Posterior cingulate gyrus (tissue), 11 donors: ENCODE results near the gene DDIAS.
"Not testable (repeated sequence)": the region's sequence is repeated elsewhere in the genome, so short reads cannot be mapped to it uniquely, and the experiment has no call there.

ENCODE experiments used
- DNase-seq, 10 donors: peaks; one replicate each; pipeline versions ENCODE4 v3.0.0 to v3.0.0-alpha.2; 2020 to 2021; ENCODE audit warnings: mixed read lengths in 3 of 10
- intact Hi-C: fragments of 100-400 bp; cut with DNase I; formaldehyde crosslinking; loops from one replicate; pipeline ENCODE4 v1.15.1; 2023

The DDIAS gene

DNA sequence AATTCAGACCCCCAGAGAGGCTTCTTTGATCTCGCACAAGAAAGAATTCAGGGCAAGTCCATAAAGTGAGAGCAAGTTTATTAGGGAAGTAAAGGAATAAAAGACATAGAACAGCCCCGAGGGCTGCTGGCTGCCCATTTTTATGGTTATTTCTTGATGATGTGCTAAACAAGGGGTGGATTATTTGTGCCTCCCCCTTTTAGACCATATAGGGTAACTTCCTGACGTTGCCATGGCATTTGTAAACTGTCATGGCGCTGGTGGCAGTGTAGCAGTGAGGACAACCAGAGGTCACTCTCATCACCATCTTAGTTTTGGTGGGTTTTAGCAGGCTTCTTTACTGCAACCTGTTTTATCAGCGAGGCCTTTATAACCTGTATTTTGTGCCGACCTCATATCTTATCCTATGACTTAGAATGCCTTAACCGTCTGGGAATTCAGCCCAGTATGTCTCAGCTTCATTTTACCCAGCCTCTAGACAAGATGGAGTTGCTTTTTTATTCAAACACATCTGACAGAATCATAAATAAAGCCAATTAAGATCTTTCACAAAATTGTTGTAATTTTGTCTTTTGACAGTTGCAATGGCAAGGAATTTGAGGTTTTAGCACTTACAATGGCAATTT, 7.6 kb downstream of the DDIAS start:
- no peak for DNase-seq
- intact Hi-C loops, result loop anchor here (5.0 to 10.0 kb wide), 3 partner anchors 163 to 908 kb away; partner anchors contain the start of genes CCDC90B and RAB30

DNA sequence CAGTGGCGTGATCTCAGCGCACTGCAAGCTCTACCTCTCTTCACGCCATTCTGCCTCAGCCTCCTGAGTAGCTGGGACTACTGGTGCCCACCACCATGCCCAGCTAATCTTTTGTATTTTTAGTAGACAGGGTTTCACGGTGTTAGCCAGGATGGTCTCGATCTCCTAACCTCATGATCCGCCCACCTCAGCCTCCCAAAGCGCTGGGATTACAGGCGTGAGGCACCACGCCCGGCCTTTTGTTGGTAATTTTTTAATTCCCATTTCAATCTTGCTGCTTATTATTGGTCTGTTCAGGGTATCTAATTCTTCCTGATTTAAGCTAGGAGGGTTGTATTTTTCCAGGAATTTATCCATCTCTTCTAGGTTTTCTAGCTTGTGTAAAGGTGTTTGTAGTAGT, 18.2 kb downstream of the DDIAS start:
- intact Hi-C loops, result not testable (repeated sequence)
- peak in 1 of 10 donors; percentile 43 for DNase-seq

DNA sequence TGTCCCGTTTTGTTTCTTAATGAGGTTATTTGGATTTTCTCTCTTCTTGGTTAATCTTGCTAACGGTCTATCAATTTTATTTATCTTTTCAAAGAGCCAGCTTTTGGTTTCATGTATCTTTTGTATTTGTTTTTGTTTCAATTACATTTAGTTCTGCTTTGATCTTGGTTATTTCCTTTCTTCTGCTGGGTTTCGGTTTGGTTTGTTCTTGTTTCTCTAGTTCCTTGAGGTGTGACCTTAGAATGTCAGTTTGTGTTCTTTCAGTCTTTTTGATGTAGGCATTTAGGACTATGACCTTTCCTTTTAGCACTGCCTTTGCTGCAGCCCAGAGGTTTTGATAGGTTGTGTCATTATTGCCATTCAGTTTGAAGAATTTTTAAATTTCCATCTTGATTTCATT, 18.7 kb downstream of the DDIAS start:
- intact Hi-C loops, DNase-seq: not testable (repeated sequence)

DNA sequence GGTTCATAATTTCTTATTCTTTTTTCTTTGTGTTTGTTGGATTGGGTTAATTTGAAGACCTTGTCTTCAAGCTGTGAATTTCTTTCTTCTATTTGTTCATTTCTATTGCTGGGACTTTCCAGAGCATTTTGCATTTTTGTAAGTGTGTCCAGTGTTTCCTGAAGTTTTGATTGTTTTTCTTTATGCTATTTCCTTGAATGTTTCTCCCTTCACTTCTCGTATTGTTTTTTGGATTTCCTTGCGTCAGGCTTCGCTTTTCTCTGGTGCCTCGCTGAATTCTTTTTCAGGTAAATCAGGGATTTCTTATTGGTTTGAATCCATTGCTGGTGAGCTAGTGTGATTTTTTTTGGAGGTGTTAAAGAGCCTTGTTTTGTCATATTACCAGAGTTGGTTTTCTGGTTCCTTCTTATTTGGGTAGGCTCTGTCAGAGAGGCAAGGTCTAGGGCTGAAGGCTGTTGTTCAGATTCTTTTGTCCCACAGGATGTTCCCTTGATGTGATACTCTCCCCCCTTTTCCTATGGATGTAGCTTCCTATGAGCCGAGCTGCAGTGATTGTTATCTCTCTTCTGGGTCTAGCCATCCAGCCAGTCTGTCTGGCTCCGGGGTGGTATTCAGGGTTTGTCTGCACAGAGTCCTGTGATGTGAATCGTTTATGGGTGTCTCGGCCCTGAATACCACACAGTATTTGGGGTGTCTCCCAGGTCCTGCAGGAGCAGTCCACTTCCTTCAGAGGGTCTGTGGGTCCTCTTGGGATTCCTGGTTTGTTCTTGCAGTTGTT, 21.0 kb downstream of the DDIAS start:
- intact Hi-C loops, DNase-seq: not testable (repeated sequence)

DNA sequence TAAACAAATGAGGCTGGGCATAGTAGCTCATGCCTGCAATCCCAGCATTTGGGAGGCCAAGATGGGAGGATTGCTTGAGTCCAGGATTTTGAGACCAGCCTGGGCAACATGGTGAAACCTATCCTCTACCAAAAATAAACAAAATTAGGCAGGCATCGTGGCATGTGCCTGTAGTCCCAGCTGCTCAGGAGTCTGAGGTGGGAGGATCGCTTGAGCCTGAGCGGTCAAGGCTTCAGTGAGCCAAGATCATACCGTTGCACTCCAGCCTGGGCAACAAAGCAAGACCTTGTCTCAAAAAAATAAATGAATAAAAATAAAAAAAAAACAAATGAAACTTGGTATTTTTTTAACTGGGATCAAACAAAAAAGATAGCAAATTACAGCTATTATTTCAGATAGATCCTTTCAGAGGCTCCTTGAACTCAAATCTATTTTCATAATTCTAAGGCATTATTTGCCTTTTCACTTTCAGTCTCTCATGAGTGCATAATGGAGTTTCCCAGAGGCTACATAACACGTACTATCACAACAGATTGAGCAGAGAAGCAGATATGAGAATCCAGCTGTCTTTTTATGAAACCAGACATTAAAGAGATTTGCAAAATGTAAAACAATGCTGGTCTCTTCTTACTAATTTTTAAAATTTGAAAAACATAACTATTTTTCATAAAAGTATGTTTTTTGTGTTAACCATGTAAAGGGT, 23.1 kb downstream of the DDIAS start:
- intact Hi-C loops, result no loop called here
- peak in 1 of 10 donors; percentile 51 for DNase-seq

DNA sequence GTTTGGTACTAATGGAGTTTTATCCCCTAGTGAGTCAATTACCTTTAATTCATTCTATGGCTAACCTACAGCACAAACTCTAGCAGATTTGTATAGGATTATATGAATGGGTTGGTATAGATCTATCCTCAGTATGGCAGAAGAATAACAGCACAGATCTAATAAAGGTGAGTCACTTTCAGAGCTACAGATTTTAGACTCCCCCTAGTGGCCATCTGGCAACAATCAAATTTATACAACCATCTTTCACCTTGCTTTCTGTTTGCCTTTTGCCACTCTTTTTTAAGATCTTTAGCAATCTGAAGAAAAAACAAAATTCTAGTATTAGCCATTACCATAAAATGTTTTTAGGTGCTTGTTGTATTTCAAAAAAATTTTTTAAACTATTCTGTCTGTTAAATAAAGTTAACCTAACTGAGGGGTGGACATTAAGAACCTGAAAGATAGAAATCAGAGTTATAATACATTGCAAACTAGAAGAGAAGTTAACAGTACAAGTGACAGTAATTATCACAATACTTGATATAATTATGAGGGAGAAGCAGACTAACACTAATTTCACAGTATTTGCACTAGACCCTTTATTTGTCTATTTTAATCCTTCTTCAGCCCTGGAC, 25.8 kb downstream of the DDIAS start:
- DNase-seq, result no peak
- intact Hi-C loops, result loop anchor here (2.0 kb wide), 2 partner anchors 75 to 143 kb away; partner anchors contain the start of gene RAB30

DNA sequence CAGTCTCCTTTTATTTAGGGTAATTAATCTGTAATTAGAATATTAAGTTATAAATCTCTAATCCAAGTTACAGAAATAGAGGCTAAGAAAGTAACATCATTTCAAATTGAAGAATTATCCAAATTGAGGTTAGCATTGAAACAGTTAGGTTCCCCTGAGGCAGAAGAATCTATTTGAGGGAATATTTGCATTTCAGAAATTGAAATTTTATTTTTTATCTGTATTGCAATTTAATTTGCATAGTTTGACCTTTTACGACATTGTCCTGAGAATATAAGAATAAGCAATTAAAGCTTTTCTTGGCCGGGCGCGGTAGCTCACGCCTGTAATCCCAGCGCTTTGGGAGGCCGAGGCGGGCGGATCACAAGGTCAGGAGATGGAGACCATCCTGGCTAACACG, 27.6 kb downstream of the DDIAS start:
- no peak for DNase-seq
- intact Hi-C loops, result no loop called here

DNA sequence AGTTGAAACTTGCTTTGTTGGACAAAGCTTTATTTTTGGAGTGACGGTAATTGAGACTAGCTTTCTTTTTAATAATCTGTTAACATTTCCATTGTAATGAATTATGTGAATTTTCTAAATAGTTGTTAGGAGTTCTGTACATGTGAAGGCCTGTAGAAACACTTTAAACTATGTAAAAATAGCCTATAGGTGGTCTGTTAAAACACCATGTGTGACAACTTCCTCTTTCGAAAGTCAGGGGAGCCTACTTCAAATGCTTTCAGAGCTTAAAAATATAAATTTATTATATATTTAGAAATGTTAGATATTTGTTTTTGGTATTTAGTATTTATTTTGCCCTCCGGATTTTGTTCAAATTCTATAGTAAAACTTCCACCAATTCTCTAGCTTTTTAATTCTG, 28.7 kb downstream of the DDIAS start:
- no peak for DNase-seq
- intact Hi-C loops, result no loop called here

DNA sequence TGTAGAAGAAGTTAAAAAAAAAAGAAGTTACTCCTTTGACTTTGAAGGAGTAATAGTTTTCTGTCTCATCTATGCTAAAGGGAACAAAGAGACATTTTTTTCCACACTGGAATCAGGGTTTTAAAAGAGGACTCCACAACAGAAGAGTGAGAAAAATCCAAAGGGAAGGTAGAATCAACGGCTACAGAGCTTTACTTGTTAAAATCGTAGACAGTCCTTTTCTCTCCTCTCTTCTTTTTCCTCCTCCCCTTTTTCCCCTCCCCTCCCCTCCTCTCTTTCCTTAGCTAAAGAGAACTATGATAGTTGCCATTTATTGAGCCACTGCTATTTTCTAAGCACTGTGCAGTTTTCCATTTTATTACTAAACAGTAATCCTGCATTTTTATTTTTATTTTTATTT, 29.2 kb downstream of the DDIAS start:
- DNase-seq, result no peak
- intact Hi-C loops, result no loop called here

DNA sequence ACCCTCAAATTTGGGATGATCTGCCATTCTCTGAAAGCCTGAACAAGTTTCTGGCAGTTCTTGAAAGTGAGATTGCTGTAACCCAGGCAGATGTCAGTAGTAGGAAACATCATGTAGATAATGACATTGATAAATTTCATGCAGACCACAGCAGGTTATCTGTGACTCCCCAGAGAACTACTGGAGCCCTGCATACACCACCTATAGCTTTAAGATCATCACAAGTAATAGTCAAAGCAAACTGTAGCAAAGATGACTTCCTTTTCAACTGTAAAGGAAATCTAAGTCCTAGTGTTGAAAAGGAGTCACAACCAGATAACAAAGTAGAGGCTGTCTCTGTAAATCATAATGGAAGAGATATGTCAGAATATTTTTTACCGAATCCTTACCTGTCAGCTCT, 31.0 kb downstream of the DDIAS start:
- DNase-seq, result no peak
- intact Hi-C loops, result no loop called here

DNA sequence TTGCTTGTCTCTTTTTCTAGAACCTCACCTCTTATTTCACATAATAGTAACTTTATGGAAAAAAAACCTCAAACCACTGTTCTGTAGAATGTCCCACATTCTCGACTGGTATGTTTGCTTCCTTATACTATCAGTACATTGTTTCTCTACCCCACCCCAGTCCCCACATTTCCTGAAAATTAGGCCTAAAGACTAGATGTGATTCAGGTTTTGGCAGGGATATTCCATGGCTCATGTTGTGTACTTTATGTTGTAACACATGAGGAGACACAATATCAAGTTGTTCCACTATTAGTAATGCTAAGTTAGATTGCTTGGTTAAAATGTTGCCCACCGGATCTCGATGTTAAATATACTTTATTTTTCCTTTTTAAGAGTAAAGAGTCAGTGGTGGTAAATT, 34.7 kb downstream of the DDIAS start:
- intact Hi-C loops, result no loop called here
- DNase-seq, result no peak

DNA sequence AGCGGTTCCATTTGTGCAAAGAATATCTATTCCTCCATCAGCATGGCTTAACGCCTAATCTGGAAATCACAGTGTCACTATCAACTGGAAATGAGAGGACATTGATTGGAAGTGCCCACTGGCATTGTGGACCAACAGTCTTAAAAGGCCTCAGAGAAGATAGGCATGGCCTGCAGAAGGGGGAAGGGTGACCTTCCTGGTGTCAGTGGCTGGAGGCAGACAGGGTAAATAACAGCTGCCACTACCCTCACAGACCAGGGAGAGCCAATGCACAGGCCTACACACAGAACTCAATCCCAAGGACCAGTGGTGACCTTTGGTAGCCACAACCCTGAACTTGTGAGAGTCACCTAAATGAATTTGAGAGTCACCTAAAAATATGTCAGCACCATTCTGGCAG, 36.0 kb downstream of the DDIAS start:
- DNase-seq, result no peak
- intact Hi-C loops, result no loop called here

DNA sequence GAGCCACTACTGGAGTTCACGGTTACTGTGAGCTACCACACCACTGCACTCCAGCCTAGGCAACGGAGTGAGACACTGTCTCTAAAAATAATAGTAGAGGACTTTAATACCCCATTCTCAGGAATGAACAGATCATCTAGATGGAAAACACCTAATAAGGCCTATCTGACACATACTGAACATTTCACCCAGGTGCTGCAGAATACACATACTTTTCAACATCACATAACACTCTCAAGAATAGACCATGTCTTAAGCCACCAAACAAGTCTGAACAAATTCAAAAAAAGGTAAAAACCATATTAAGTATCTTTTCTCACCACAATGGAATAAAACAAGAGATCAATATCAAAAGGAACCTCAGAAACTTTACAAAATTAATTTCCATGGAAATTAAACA, 37.9 kb downstream of the DDIAS start:
- intact Hi-C loops, result no loop called here
- DNase-seq, result no peak

DNA sequence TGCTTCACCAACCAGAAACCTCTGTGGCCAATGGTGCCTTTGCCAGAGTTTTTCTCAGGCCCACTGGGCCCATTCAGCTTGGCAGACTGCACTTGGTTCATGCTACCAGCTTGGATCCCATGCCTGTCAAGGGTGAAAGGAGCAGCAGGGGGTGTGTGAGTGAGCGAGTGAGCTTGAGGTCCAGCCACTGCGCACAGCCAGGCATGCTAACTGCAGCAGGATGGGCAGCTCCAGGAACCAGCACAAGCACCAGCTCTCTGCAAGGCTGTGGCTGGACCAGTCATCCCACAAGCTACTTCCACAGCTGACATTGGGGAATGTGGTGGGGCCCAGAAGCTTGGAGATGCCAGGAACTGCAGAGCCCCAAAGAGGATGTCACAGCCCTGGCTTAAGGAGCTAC, 40.8 kb downstream of the DDIAS start:
- DNase-seq, result peak in 1 of 10 donors; percentile 64
- intact Hi-C loops, result no loop called here

DNA sequence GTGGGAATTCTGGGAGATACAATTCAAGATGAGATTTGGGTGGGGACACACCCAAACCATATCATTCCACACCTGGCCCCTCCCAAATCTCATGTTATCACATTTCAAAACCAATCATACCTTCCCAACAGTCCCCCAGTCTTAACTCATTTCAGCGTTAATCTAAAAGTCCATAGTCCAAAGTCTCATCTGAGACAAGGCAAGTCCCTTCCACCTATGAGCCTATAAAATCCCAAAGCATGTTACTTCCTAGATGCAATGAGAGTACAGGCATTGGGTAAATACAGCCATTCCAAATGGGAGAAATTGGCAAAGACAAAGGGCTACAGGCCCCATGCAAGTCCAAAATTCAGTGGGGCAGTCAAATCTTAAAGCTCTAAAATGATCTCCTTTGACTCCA, 41.9 kb downstream of the DDIAS start:
- intact Hi-C loops, DNase-seq: not testable (repeated sequence)

DNA sequence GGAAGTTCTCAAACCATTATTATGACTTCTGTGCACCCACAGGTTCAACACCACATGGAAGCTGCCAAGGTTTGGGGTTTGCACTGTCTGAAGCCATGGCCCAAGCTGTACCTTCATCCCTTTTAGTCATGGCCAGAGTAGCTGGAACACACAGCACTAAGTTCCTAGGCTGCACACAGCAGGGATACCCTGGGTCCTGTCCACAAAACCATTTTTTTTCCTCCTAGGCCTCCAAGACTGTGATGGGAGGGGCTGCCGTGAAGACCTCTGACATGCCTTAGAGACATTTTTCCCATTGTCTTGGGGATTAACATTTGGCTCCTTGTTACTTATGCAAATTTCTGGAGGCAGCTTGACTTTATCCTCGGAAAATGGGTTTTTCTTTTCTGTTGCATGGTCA, 42.7 kb downstream of the DDIAS start:
- intact Hi-C loops, result no loop called here
- no peak for DNase-seq

DNA sequence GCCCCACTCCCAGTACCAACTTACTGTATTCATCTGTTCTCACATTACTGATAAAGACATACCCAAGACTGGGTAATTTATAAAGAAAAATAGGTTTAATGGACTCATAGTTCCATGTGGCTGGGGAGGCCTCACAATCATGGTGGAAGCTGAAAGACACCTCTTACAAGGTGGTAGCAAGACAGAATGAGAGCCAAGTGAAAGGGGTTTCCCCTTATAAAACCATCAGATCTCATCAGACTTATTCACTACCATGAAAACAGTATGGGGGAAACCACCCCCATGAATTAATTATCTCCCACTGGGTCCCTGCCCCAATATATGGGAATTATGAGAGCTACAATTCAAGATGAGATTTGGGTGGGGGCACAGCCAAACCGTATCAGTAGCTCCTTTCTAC, 43.5 kb downstream of the DDIAS start:
- not testable (repeated sequence) for DNase-seq

DNA sequence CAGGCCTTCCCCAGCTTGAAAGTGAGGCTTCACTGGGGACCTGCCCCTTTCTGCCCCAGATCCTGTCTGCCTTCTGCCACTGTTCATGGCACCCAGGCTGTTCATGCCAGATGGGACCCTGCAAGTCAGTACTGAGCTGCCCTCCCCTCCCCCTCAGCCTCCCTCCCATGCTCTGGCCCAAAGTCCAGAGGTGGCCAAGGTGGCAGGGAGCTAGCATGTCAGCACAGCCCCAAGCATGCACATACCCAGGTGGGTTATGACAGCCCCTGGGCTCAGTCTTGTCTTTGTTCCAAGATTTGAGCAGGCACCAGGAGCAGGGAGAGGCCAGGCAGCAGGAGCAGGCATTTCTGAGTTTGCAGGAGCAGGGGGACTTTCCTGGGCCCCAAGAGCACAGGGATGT, 44.1 kb downstream of the DDIAS start:
- intact Hi-C loops, result no loop called here

More for the DNA sequence above, 43.5 kb downstream of the DDIAS start:
- intact Hi-C loops, result not testable (repeated sequence)

DNA sequence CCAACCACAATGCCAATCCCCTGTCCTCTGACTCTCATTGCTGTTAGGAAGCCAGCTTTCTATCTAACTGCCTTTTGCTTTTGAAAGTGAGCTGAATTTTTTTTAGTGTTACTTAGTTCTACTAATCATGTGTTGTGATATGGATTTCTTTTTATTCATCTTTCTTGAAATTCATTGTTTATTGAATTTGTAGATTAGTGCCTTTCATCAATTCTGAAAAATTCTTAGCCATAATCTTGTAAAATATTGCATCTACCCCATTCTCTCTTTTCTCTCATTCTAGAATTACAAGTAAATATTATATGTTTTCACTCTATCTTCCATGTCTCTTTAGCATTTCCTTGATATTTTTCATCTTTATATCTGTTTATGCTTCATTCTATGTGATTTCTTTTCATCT, 47.8 kb downstream of the DDIAS start:
- intact Hi-C loops, result no loop called here
- DNase-seq, result no peak

More for the DNA sequence above, 44.1 kb downstream of the DDIAS start:
- DNase-seq, result peak in 1 of 10 donors; percentile 43

DNA sequence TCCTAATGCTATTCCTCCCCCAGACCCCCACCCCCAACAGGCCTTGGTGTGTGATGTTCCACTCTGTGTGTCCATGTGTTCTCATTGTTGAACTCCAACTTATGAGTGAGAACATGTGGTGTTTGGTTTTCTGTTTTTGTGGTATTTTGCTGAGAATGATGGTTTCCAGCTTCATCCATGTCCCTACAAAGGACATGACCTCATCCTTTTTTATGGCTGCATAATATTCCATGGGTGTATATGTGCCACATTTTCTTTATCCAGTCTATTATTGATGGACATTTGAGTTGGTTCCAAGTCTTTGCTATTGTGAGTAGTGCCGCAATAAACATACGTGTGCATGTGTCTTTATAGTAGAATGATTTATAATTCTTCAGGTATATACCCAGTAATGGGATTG, 49.0 kb downstream of the DDIAS start:
- DNase-seq, intact Hi-C loops: not testable (repeated sequence)
